GM12878 (cell line): Measurements from ENCODE around the gene LYPLA2. TPM values are rescaled to one million over a fixed set of nuclear protein-coding genes. Genes with fewer than 3 reads are reported as not detected.

ENCODE experiments used
- ATAC-seq: fragments of 200-7000 bp; cut with Tn5 transposase; 3 replicates; pipeline ENCODE4 v1.9.1; 2020; ENCODE audit warnings: mild to moderate bottlenecking, moderate library complexity
- Bru-seq: library from RNA; stranded (reverse); fragments of 400-500 nt; gene quantifications from one replicate; lab custom pipeline; 2021; lab: Mats Ljungman, UMichigan
- BruChase-seq, 2 experiments: library from RNA; stranded (reverse); fragments of 400-500 nt; gene quantifications; one replicate each; lab custom pipeline; 2021; lab: Mats Ljungman, UMichigan
- BruUV-seq: library from RNA; stranded (reverse); fragments of 400-500 nt; replicated peaks from 2 replicates; lab custom pipeline; 2021; lab: Mats Ljungman, UMichigan
- CTCF ChIA-PET: fragments of 300-600 bp; sonication (Branson Sonifier 250); formaldehyde crosslinking; extraction: SDS; loops from one replicate; lab custom pipeline; 2021; ENCODE audit warnings: inconsistent platforms; lab: Yijun Ruan, JAX
- POLR2A ChIA-PET: fragments of 350-600 bp; formaldehyde crosslinking; extraction: SDS; loops from one replicate; lab custom pipeline; 2021; ENCODE audit warnings: inconsistent platforms; lab: Charles Lee
- RAD21 ChIA-PET: fragments of 300-600 bp; sonication (Branson Sonifier 250); formaldehyde crosslinking; loops from one replicate; lab custom pipeline; 2023; ENCODE audit warnings: antibody characterized with exemption; ENCODE audit not compliant: unreplicated experiment; lab: Charles Lee
- SMC1A ChIA-PET: fragments of 300-600 bp; sonication (Branson Sonifier 250); formaldehyde crosslinking; loops from one replicate; lab custom pipeline; 2023; ENCODE audit not compliant: unreplicated experiment, uncharacterized antibody; lab: Charles Lee
- DNase-seq: peaks from one replicate; pipeline ENCODE4 v3.0.0-alpha.2; 2011; ENCODE audit warnings: low read depth, low spot score
- FAIRE-seq: peaks from 3 replicates; lab custom pipeline; 2011; peaks lifted over from hg19 to GRCh38; lab: Jason Lieb, UNC
- H2AFZ ChIP-seq: 2 replicates; pipeline ENCODE4 v1.6.0; 2011; ENCODE audit warnings: low read depth, low read length, control low read depth; ENCODE audit not compliant: control insufficient read depth
- H3K27ac ChIP-seq: 2 replicates; pipeline ENCODE4 v1.5.1; 2011; ENCODE audit warnings: control low read depth; ENCODE audit not compliant: control insufficient read depth, insufficient read depth
- H3K27me3 ChIP-seq, 2 experiments: replicated peaks in 1 of 2; 2 replicates each; pipeline versions ENCODE4 v1.6.0 to v1.6.1; 2011; ENCODE audit warnings: low read length in 1 of 2; ENCODE audit not compliant: control insufficient read depth in 2 of 2, insufficient read depth in 2 of 2
- H3K36me3 ChIP-seq, 2 experiments: 2 replicates each; pipeline ENCODE4 v1.5.1; 2011; ENCODE audit warnings: low read length in 1 of 2; ENCODE audit not compliant: control insufficient read depth in 2 of 2, insufficient read depth in 2 of 2
- H3K4me1 ChIP-seq: 2 replicates; pipeline ENCODE4 v1.6.1; 2011; ENCODE audit warnings: mild to moderate bottlenecking, low read length, moderate library complexity, mixed read lengths; ENCODE audit not compliant: control insufficient read depth, insufficient read depth
- H3K4me2 ChIP-seq: 2 replicates; pipeline ENCODE4 v1.6.0; 2011; ENCODE audit warnings: control low read depth; ENCODE audit not compliant: control insufficient read depth, insufficient read depth
- H3K4me3 ChIP-seq: fragments of 200-600 bp; sonication (generic); 2 replicates; pipeline ENCODE4 v1.5.1; 2016
- H3K79me2 ChIP-seq: 2 replicates; pipeline ENCODE4 v1.6.0; 2011; ENCODE audit warnings: low read length; ENCODE audit not compliant: control insufficient read depth, insufficient read depth
- H3K9ac ChIP-seq: 2 replicates; pipeline ENCODE4 v1.8.0; 2011; ENCODE audit warnings: low read length, control low read depth, mixed read lengths; ENCODE audit not compliant: control insufficient read depth, insufficient read depth
- H3K9me3 ChIP-seq: replicated peaks from 3 replicates; pipeline ENCODE4 v1.5.1; 2011; ENCODE audit warnings: mild to moderate bottlenecking, low read length; ENCODE audit not compliant: control insufficient read depth, insufficient read depth
- H4K20me1 ChIP-seq: 2 replicates; pipeline ENCODE4 v1.6.0; 2011; ENCODE audit not compliant: control insufficient read depth, insufficient read depth
- BHLHE40 ChIP-seq, 2 experiments: fragments of 450-650 bp in 1 of 2; IDR thresholded peaks; 2 replicates each; pipeline ENCODE4 v1.6.1; 2011 to 2017; ENCODE audit warnings: low read depth in 2 of 2, borderline replicate concordance in 1 of 2, improper control_type of control experiment in 1 of 2, low read length in 1 of 2, mild to moderate bottlenecking in 1 of 2
- CHD2 ChIP-seq: IDR thresholded peaks from 2 replicates; pipeline ENCODE4 v1.6.1; 2011; ENCODE audit warnings: low read depth, low read length, improper control_type of control experiment, borderline replicate concordance
- CREB1 ChIP-seq: IDR thresholded peaks from 2 replicates; pipeline ENCODE4 v1.6.1; 2012; ENCODE audit warnings: low read depth, mild to moderate bottlenecking, inconsistent platforms
- GATAD2B ChIP-seq: fragments of 450-650 bp; conservative IDR thresholded peaks from 2 replicates; pipeline ENCODE4 v1.6.1; 2017; ENCODE audit warnings: low read depth, mild to moderate bottlenecking, moderate library complexity
- IKZF2 ChIP-seq, 2 experiments: fragments of 450-650 bp; IDR thresholded peaks; 2 replicates each; pipeline ENCODE4 v1.6.1; 2017; ENCODE audit warnings: mild to moderate bottlenecking in 2 of 2, moderate library complexity in 2 of 2
- KDM1A ChIP-seq: fragments of 200-600 bp; sonication (generic); IDR thresholded peaks from 2 replicates; pipeline ENCODE4 v1.6.1; 2016; ENCODE audit warnings: borderline replicate concordance
- POLR2AphosphoS5 ChIP-seq: IDR thresholded peaks from 2 replicates; pipeline ENCODE4 v1.6.1; 2011; ENCODE audit warnings: mild to moderate bottlenecking, low read length, inconsistent platforms
- SMC3 ChIP-seq: IDR thresholded peaks from 2 replicates; pipeline ENCODE4 v1.6.1; 2011; ENCODE audit warnings: low read length, improper control_type of control experiment, borderline replicate concordance
- TCF3 ChIP-seq: IDR thresholded peaks from 2 replicates; pipeline ENCODE4 v1.6.1; 2012; ENCODE audit warnings: low read depth, mild to moderate bottlenecking, low read length, borderline replicate concordance; ENCODE audit not compliant: insufficient read depth
- ZBTB40 ChIP-seq: fragments of 450-650 bp; IDR thresholded peaks from 2 replicates; pipeline ENCODE4 v1.6.1; 2016; ENCODE audit warnings: mild to moderate bottlenecking, moderate library complexity, borderline replicate concordance
- ZNF274 ChIP-seq: IDR thresholded peaks from one replicate; pipeline ENCODE4 v1.8.0; 2011; ENCODE audit not compliant: insufficient read length, insufficient read depth
- WGBS: methylation state at CpG from one replicate; pipeline ENCODE4 v1.1.6; 2016; ENCODE audit warnings: low lambda C conversion rate; ENCODE audit not compliant: insufficient replicate concordance, insufficient coverage; ENCODE audit errors: missing lambda C conversion rate; 5-methylcytosine and 5-hydroxymethylcytosine counted together
- in situ Hi-C: fragments of 300-500 bp; cut with MboI; formaldehyde crosslinking; loops from 9 replicates; pipeline ENCODE4 v1.14.3; 2018; ENCODE audit warnings: mixed read lengths
- intact Hi-C: fragments of 100-400 bp; cut with micrococcal nuclease; formaldehyde crosslinking; loops from one replicate; pipeline ENCODE4 v1.14.2; 2022; ENCODE audit not compliant: unreplicated experiment
- long read RNA-seq, 2 experiments: library from polyadenylated mRNA; unstranded; transcript quantifications; one replicate each; pipeline ENCODE4 v2.0.0, GENCODE V29; 2019 to 2020
- polyA minus RNA-seq, 3 experiments: library from RNA; depleted of rRNA, polyadenylated mRNA; stranded (reverse); fragments of >200 nt; gene quantifications; 2 replicates each; pipeline ENCODE4 v1.2.3, GENCODE V29; 2011
- polyA plus RNA-seq, 11 experiments: library from polyadenylated mRNA; depleted of rRNA in 4 of 11; unstranded in 6 of 11; stranded (reverse) in 5 of 11; fragments of >200 nt; fragmentation: Nextera tagmentation in 4 of 11; fragmentation: Illumina TruSeq in 1 of 11; extraction: Ambion mirVana in 4 of 11; extraction: Trizol in 1 of 11; gene quantifications; 1 replicate in 1 of 11; 2 replicates in 10 of 11; pipeline versions ENCODE4 v1.2.1 to v1.2.3, GENCODE V29; 2011 to 2016; ENCODE audit warnings: inconsistent platforms in 2 of 11, missing spikeins in 2 of 11, low read depth in 1 of 11
- total RNA-seq, 4 experiments: library from RNA; depleted of rRNA in 3 of 4; stranded (reverse); fragments of >200 nt in 3 of 4; fragmentation: Illumina TruSeq in 1 of 4; extraction: Trizol in 1 of 4; gene quantifications; 2 replicates each; pipeline versions ENCODE4 v1.2.1 to v1.2.3, GENCODE V29; 2013 to 2021
- TF ChIP-seq, protein P1 (sequence below): IDR thresholded peaks from 2 replicates; pipeline ENCODE4 v1.6.1; 2012; ENCODE audit warnings: low read depth, low read length, improper control_type of control experiment

Gene LYPLA2
- total RNA-seq (2013; cell fraction: nucleolus; rRNA removed) = 15.9 and 20.7 TPM in 2 replicates
- total RNA-seq (2014; rRNA removed) = 94.0 and 107 TPM in 2 replicates
- 28.8 and 30.1 TPM in 2 replicates for total RNA-seq (2014; rRNA removed; fragmentation: Illumina TruSeq; extraction: Trizol)
- 77.0 and 79.6 TPM in 2 replicates for total RNA-seq (2021)
- 23.2 TPM for polyA plus RNA-seq (2011; ENCODE audit: low read depth)
- 21.9 and 41.5 TPM in 2 replicates for polyA plus RNA-seq (2011; rRNA removed)
- polyA plus RNA-seq (2011; cell fraction: cytosol; rRNA removed) = 72.1 and 103 TPM in 2 replicates
- 115 and 123 TPM in 2 replicates for polyA plus RNA-seq (2011; cell fraction: nucleus; rRNA removed)
- 46.2 and 62.6 TPM in 2 replicates for polyA plus RNA-seq (2012)
- polyA plus RNA-seq (2014; fragmentation: Illumina TruSeq; extraction: Trizol) = 15.5 and 47.7 TPM in 2 replicates
- polyA plus RNA-seq (2014; fragmentation: Nextera tagmentation; extraction: Ambion mirVana) = 1 to 10 TPM; 2.7 to 5.9 TPM
- 110 and 131 TPM in 2 replicates for polyA plus RNA-seq (2014; rRNA removed)
- 100 to 1,000 TPM; 116 to 129 TPM for polyA plus RNA-seq (2016; fragmentation: Nextera tagmentation; extraction: Ambion mirVana)
- 25.5 and 47.7 TPM in 2 replicates for polyA minus RNA-seq (2011; rRNA and poly(A)+ RNA removed)
- polyA minus RNA-seq (2011; cell fraction: cytosol; rRNA and poly(A)+ RNA removed) = 26.0 and 26.1 TPM in 2 replicates
- 16.3 and 23.5 TPM in 2 replicates for polyA minus RNA-seq (2011; cell fraction: nucleus; rRNA and poly(A)+ RNA removed)
- Bru-seq, nascent RNA = percentile 72 among the genes with signal in this experiment
- percentile 96 among the genes with signal in this experiment for BruChase-seq, experiment 1, labeled RNA remaining after a 6-hour chase
- percentile 93 among the genes with signal in this experiment for BruChase-seq, experiment 2, labeled RNA remaining after a 2-hour chase
- long read RNA-seq, experiment 1, transcript LYPLA2-205 (10 exons, 1,810 nt) = major isoform, 82 of 99 reads
- long read RNA-seq, experiment 1, partial matches to known transcripts = 2 of 99 reads
- long read RNA-seq, experiment 1, other reads (novel, unspliced or antisense) = 12 of 99 reads
- long read RNA-seq, experiment 2, partial matches to known transcripts = 0 of 3 reads
- long read RNA-seq, experiment 2, other reads (novel, unspliced or antisense) = 1 of 3 reads

DNA sequence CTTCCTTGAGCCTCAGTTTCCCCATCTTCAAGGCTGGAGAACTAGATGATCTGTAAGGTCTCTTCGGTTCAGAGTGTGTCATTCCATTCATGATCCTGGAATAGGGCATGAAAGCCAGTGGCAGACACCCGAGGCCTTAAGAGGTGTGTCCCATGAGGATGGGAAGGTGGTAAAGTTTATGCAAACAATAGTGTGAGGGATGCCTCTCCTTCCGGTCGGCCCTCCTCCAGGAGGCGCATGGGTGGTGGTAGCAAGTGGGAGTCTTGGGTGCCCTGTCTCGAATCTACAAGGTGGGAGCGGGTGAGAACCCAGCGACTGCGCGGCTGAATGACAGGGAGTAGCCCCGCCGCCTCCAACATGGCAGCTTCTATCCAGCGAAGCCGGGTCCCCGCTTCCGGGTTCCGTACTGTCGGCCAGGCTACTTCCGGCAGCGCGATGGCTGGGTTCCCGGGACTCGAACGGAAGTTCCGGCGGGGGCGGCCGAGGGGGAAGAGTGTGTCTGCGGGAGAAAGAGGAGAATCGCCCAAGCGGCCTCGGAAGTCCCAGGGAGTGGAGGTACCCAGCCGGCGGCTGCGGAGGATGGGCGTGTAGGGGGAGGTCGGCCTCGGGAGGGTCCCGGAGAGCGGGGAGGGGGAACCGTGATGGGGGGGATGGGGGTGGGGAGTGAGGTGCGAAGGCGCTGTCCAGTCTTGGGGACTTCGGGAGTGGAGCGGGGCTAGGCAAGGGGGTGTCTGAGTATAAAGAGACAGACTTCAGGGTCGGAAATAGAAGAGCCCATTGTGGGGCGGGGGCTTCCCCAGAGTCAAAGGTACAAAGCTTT is at the start of gene LYPLA2:
Gene LYPLA2 (plus strand): TSS at position 450 of the 820 bp plus-strand sequence. CDS start 1,538 bp downstream, outside the sequence.
- intact Hi-C loops = no loop called here
- Histone ChIP-seq H3K9ac (peak within 1 kb of the TSS; percentile 89), H3K27ac (peak within 1 kb of the TSS; percentile 71), H3K36me3 (peaks cover 12 to 18% of the 10 kb centered on the region in 2 experiments; a peak in 3 of 4 replicates), H3K79me2 (peaks cover 23% of the 10 kb centered on the region), H3K27me3 (no peaks in the 10 kb centered on the region), H4K20me1 (no peaks in the 10 kb centered on the region), H3K4me3 (peak within 1 kb of the TSS; percentile 93), H3K4me2 (peak within 1 kb of the TSS; percentile 99), H2AFZ (peak within 1 kb of the TSS; percentile 96), H3K9me3 (no peaks in the 10 kb centered on the region), H3K4me1 (0 out of 2 replicates have a peak, but pooled peaks cover 5% of the 10 kb centered on the region)
- DNase-seq = no peak
- ChIA-PET CTCF (interaction anchor here (1.0 to 1.7 kb wide), 6 partner anchors 11 to 125 kb away, joined by 3 to 10 read pairs (median 6); no protein-coding TSS in a partner anchor), SMC1A (interaction anchor here (0.6 to 1.5 kb wide), 3 partner anchors 14 to 271 kb away, joined by 3 to 4 read pairs (median 3); no protein-coding TSS in a partner anchor), RAD21 (interaction anchor here (0.6 to 1.4 kb wide), 6 partner anchors 14 to 293 kb away, joined by 3 to 7 read pairs (median 3); partner anchors contain the start of gene PITHD1), POLR2A (interaction anchor here (0.5 to 2.4 kb wide), 6 partner anchors 9 to 162 kb away, joined by 3 to 10 read pairs (median 3); partner anchors contain the start of gene PITHD1)
- in situ Hi-C loops = loop anchor here (25.0 kb wide), 1 partner anchor 1446 kb away; the partner anchor contains the start of genes RSRP1 and SYF2
- peak; percentile 95 for ATAC-seq
- WGBS = 0% methylated on average over 33 of the region's 47 CpGs
- FAIRE-seq = peak; percentile 97
- TSS peak; percentile 82 for BruUV-seq
- TF ChIP-seq KDM1A = no peak
- no peak for TF ChIP-seq TCF3
- peak in 1 of 2 experiments; percentile 23; a peak in 1 of 4 replicates for TF ChIP-seq IKZF2 (IDR thresholded peaks at IDR 0.05)
- TF ChIP-seq, protein P1, sequence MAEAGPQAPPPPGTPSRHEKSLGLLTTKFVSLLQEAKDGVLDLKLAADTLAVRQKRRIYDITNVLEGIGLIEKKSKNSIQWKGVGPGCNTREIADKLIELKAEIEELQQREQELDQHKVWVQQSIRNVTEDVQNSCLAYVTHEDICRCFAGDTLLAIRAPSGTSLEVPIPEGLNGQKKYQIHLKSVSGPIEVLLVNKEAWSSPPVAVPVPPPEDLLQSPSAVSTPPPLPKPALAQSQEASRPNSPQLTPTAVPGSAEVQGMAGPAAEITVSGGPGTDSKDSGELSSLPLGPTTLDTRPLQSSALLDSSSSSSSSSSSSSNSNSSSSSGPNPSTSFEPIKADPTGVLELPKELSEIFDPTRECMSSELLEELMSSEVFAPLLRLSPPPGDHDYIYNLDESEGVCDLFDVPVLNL = no peak
- peak; percentile 69; the same call in 1 of the 2 replicates for TF ChIP-seq GATAD2B
- TF ChIP-seq SMC3 = no peak
- peak; percentile 96 for TF ChIP-seq ZBTB40
- no peak for TF ChIP-seq CHD2
- TF ChIP-seq BHLHE40 (IDR thresholded peaks at IDR 0.05; ENCODE audit: borderline replicate concordance in 1 of 2, low read depth in 2 of 2, low read length in 1 of 2) = peak in 1 of 2 experiments; percentile 40; a peak in 1 of 4 replicates
- TF ChIP-seq CREB1 = peak; percentile 75
- peak; percentile 61 for TF ChIP-seq POLR2AphosphoS5
- no peak for TF ChIP-seq ZNF274
